HUES48 (cell line): ENCODE results near the gene PTPRG.
A peak's percentile ranks its signal among the peaks of the same experiment; 100 is the strongest.

Experiments used
- H3K27ac ChIP-seq: one replicate; pipeline ENCODE4 v1.7.0; 2013; ENCODE audit warnings: low read depth, low read length, inconsistent platforms
- H3K27me3 ChIP-seq: 2 replicates; pipeline ENCODE4 v1.6.1; 2013; ENCODE audit warnings: mild to moderate bottlenecking, low read length; ENCODE audit not compliant: control insufficient read depth, insufficient read depth
- H3K36me3 ChIP-seq: 2 replicates; pipeline ENCODE4 v1.6.1; 2013; ENCODE audit warnings: low read length; ENCODE audit not compliant: control insufficient read depth, insufficient read depth
- H3K4me1 ChIP-seq: 2 replicates; pipeline ENCODE4 v1.6.1; 2013; ENCODE audit warnings: mild to moderate bottlenecking, low read length; ENCODE audit not compliant: control insufficient read depth, insufficient read depth
- H3K4me3 ChIP-seq: 2 replicates; pipeline ENCODE4 v1.5.1; 2013; ENCODE audit warnings: mild to moderate bottlenecking, low read depth, low read length
- H3K9ac ChIP-seq: 2 replicates; pipeline ENCODE4 v1.6.1; 2013; ENCODE audit warnings: mild to moderate bottlenecking, low read depth, low read length, moderate library complexity
- H3K9me3 ChIP-seq: 2 replicates; pipeline ENCODE4 v1.6.1; 2013; ENCODE audit warnings: low read length; ENCODE audit not compliant: control insufficient read depth, insufficient read depth

Gene PTPRG

DNA sequence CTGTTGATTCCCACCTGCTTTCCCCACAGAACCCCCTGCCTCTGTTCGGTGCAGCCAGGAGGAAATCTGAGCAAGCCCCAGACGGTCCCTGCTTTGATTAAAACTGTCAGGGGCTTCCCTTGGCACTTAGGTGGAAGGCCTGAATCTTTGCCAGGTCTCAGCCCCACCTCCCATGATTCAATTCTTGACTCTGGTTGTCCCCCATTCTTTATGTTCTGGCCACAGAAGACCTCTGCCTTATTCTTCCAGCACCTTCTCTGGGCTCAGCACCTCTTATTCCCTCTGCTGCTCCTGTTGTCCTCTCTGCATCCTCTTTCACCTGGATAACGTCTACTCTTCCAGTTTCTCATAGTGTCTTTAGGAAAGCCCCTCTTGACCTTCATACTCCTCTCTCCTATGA, 349.4 kb downstream of the PTPRG start:
- H3K9ac ChIP-seq: no peak overlapping the region
- no peaks in the 10 kb centered on the region for H3K36me3 ChIP-seq
- H3K27ac ChIP-seq: no peak overlapping the region
- no peaks in the 10 kb centered on the region for H3K9me3 ChIP-seq
- H3K27me3 ChIP-seq: no peaks in the 10 kb centered on the region
- H3K4me3 ChIP-seq: no peak overlapping the region
- peaks cover 59% of the 10 kb centered on the region for H3K4me1 ChIP-seq

DNA sequence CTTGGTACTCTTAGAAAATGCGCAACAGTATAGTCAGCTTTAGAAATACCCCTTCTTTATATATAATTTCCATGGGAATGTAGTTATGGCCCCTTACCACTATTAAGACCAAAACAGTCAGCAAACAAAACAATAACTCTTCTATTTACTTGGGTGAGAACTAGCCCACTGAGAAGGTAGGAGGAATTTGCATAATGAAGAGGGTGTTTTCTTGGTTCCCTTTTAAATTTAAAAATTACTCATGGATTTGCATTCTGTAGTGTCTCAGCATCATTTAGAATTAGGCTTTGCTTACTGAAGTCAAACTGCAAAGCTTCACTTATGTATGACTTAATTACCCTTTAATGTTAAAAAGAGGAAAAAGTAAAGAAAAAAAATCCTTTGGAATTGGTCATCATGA, 350.8 kb downstream of the PTPRG start:
- Histone ChIP-seq H3K9me3 (no peaks in the 10 kb centered on the region), H3K27ac (peak overlapping the region; percentile 53), H3K9ac (no peak overlapping the region), H3K4me1 (peaks cover 64% of the 10 kb centered on the region), H3K27me3 (no peaks in the 10 kb centered on the region), H3K36me3 (no peaks in the 10 kb centered on the region), H3K4me3 (no peak overlapping the region)

DNA sequence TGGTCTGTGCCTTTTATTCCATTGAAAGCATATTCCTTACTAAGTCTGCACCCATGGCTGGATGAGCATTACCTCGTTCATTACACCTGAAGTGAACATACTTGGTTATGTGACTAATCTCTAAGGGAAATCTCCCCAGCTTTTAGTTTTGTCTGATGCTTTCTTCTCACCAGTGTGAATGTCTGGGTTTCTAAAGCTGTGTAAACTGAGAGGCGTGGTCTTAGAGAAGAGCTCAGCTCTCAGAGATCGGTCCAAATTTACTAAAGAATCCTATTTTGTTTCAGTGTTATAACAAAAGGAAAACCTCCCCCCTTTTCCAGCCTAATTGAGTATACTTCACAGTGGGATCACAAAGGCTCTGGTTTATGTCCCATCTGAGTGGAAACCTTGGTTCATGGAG, 352.3 kb downstream of the PTPRG start:
- no peaks in the 10 kb centered on the region for H3K27me3 ChIP-seq
- H3K9ac ChIP-seq: no peak overlapping the region
- no peak overlapping the region for H3K27ac ChIP-seq
- no peaks in the 10 kb centered on the region for H3K9me3 ChIP-seq
- H3K36me3 ChIP-seq: no peaks in the 10 kb centered on the region
- no peak overlapping the region for H3K4me3 ChIP-seq
- peaks cover 68% of the 10 kb centered on the region for H3K4me1 ChIP-seq

DNA sequence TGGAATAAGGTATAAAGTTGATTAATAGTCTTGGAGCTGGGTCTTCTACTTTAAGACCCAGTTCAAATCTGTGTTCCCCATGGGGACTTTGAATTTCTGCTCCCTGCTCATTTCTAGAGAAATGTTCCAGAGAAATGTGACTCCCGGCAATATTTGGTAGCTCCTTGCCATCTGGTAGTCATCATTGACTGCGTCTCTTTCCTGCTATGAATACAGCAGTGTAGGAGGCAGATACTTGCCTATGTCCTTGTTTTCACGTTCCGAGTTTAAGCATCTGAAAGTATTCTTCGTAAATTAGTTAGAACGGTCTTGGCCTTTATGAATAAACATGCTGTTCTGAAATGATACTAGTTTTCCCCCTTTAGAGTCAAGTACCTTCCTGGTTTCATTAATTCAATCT, 352.9 kb downstream of the PTPRG start:
- no peaks in the 10 kb centered on the region for H3K36me3 ChIP-seq
- H3K4me1 ChIP-seq: peaks cover 68% of the 10 kb centered on the region
- no peak overlapping the region for H3K9ac ChIP-seq
- H3K27ac ChIP-seq: no peak overlapping the region
- H3K9me3 ChIP-seq: no peaks in the 10 kb centered on the region
- H3K27me3 ChIP-seq: no peaks in the 10 kb centered on the region
- H3K4me3 ChIP-seq: no peak overlapping the region

DNA sequence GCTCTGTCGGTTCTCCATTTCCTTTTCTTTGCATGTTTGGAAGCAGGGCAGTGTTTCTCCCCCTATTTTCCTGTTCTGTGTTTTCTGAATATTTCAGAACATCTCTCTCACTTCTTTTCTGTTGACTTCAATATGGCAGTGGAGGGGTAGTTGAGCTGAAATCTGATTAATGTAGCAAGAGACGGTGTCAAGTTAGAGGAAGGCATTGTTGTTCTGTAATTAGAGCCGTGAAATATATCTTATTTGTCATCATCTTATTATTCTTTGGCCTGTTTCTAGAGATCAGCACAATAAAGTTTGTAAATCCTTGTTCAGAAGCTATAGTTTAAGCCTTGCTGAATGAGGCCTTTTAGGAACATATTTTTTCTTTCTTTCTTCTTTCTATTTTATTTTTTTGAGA, 353.9 kb downstream of the PTPRG start:
- Histone ChIP-seq H3K9ac (no peak overlapping the region), H3K4me3 (no peak overlapping the region), H3K27me3 (no peaks in the 10 kb centered on the region), H3K36me3 (no peaks in the 10 kb centered on the region), H3K27ac (no peak overlapping the region), H3K9me3 (no peaks in the 10 kb centered on the region), H3K4me1 (peaks cover 59% of the 10 kb centered on the region)

DNA sequence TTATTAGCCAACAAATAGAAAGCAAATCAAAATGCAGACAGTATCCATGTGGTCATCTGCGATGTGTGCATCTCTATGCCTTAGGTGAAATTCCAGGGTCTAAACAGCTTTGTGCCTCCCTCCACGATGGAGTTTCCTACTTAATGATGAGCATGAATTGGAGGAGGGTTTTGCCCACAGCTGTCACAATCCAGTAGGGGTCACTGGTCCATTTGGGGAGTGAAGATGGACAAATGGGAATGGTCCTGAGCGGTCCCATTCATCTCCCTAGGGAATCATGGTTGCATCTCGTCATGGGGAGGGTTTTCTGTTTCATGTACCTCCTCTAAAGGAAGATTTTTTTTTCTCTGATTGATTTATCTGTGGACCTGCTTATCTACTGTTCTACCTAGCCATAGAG, 358.0 kb downstream of the PTPRG start:
- H3K9me3 ChIP-seq: no peaks in the 10 kb centered on the region
- no peak overlapping the region for H3K27ac ChIP-seq
- no peak overlapping the region for H3K9ac ChIP-seq
- no peaks in the 10 kb centered on the region for H3K36me3 ChIP-seq
- no peaks in the 10 kb centered on the region for H3K27me3 ChIP-seq
- H3K4me3 ChIP-seq: no peak overlapping the region
- H3K4me1 ChIP-seq: peaks cover 32% of the 10 kb centered on the region

DNA sequence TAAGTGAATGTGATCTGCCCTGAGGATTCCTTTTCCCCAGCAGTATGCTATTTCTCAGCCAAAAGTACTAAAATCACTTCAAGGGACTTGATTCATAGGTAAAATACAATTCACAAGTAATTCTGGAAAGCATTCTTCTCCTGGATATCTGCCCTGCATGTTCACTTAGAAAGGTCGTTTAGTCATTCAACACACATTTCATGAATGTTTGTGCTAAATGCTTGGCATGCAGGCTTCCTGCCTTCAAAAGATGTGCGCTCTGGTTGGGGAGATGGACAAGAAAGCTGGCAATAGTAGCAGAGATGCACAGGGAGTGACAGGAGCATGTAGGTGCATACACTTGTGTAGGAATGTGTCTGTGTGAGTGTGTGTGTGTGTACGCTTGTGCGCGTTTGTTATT, 360.7 kb downstream of the PTPRG start:
- no peak overlapping the region for H3K4me3 ChIP-seq
- H3K9ac ChIP-seq: no peak overlapping the region
- no peaks in the 10 kb centered on the region for H3K9me3 ChIP-seq
- peak overlapping the region; percentile 9 for H3K27ac ChIP-seq
- no peaks in the 10 kb centered on the region for H3K27me3 ChIP-seq
- no peaks in the 10 kb centered on the region for H3K36me3 ChIP-seq
- peaks cover 38% of the 10 kb centered on the region for H3K4me1 ChIP-seq

DNA sequence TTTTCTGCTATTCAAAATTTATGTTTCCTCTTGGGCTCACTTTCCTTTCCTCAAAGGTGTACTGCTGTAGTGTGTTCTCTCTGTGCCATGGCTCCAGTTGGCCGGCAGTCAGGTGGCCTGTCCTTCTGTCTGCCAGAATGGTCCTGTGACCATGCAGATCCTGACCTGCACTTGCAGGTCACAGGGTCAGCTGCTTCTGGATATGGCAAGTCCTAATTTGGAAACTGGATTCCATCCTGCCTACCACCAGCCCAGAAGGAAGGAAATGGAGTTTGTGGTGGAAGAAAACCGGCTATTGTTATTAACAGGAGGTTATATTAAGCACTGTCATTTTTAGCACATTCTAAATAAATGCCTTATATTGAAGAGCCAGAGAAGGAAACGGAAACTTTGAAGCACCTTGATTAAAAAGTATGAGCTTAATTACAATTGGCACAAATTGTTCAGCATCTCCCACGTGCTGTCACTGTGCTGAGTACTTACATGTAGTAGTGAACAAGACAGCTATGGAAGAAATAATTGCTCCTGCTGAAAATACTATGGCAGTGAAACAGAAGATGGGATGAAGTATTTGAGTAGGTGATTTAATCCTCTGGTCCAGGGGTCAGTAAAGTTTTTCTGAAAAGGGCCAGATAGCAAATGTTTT, 362.8 kb downstream of the PTPRG start:
- Histone ChIP-seq H3K9ac (no peak overlapping the region), H3K4me3 (no peak overlapping the region), H3K4me1 (peaks cover 27% of the 10 kb centered on the region), H3K27ac (peak overlapping the region; percentile 10), H3K36me3 (no peaks in the 10 kb centered on the region), H3K9me3 (no peaks in the 10 kb centered on the region), H3K27me3 (no peaks in the 10 kb centered on the region)

DNA sequence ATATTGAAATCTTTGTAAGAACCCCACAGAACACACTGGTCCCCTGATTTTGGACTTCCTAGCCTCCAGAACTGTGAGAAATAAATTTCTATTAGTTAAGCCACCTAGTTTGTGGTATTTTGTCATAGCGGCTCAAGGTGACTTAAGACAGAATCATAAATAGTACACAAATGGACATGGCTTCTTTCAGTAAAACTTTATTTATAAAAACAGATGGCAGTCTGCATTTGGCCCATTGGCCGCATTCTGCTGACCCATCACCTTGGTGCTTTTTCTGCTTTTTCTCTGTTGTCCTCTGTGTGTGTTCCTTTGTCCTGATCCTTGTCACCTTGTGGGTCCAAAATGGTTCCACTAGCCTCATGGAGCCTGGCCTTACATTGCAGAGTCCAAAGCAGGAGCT, 363.6 kb downstream of the PTPRG start:
- no peaks in the 10 kb centered on the region for H3K9me3 ChIP-seq
- no peak overlapping the region for H3K9ac ChIP-seq
- no peak overlapping the region for H3K4me3 ChIP-seq
- H3K36me3 ChIP-seq: no peaks in the 10 kb centered on the region
- H3K27me3 ChIP-seq: no peaks in the 10 kb centered on the region
- H3K27ac ChIP-seq: no peak overlapping the region
- peaks cover 25% of the 10 kb centered on the region for H3K4me1 ChIP-seq

DNA sequence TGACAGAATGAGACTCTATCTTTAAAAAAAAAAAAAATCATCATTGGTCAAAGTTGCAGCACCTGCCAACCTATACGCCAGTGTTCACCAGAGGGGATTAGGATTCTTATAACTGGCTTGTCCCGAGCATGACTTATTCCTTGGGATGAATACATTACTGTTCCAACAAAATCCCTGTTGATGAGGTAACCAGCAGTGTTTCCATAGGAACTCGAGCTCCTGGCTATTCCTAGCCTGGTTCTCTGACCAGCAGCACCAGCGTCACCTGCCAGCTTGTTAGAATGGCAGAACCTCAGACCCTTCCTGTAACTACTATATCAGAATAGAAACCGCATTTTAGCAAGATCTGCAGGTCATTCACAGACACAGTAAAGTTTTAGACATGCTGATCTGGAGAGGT, 364.4 kb downstream of the PTPRG start:
- Histone ChIP-seq H3K36me3 (no peaks in the 10 kb centered on the region), H3K27me3 (no peaks in the 10 kb centered on the region), H3K9ac (no peak overlapping the region), H3K4me3 (no peak overlapping the region), H3K27ac (no peak overlapping the region), H3K9me3 (no peaks in the 10 kb centered on the region), H3K4me1 (peaks cover 25% of the 10 kb centered on the region)

DNA sequence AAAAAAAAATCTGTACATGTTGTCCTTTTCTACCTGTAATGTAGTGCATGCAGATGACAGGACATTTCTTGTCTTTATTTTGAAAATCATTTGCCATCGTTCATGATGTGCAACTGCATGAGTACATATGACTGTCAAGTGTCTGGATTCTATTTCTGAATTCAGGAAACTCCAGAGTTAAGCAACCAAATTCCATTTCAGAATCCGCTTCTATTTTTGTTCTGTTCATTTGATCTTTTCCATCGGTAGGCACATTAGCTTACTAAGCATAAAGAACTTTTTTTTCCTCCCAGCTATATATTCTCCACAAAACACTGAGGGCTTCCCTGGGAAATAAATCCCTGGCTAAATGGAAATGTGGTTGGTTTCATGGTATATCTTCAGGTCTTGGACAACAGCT, 365.6 kb downstream of the PTPRG start:
- no peaks in the 10 kb centered on the region for H3K36me3 ChIP-seq
- H3K9me3 ChIP-seq: no peaks in the 10 kb centered on the region
- no peak overlapping the region for H3K4me3 ChIP-seq
- H3K4me1 ChIP-seq: peaks cover 27% of the 10 kb centered on the region
- no peak overlapping the region for H3K9ac ChIP-seq
- no peak overlapping the region for H3K27ac ChIP-seq
- no peaks in the 10 kb centered on the region for H3K27me3 ChIP-seq

DNA sequence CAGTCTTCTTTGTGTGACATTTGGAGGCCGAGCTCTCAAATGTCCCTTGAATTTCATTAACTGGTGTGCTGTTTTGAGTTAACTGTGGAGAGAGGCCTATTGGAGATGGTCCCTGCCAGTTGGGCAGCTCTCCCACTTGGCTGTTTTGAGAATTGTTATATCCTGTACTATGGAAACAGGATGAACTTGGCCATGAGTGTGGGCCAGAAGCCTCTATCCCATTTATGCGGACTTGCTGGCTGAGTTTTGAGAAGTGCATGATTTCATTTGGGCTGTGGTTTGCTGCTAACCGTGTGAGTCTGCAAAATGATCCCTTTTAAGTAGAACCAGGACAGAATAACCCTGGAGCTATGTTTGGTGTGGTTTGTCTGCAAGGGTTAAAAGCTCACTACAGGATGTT, 366.0 kb downstream of the PTPRG start:
- H3K4me3 ChIP-seq: no peak overlapping the region
- H3K9ac ChIP-seq: no peak overlapping the region
- no peak overlapping the region for H3K27ac ChIP-seq
- H3K27me3 ChIP-seq: no peaks in the 10 kb centered on the region
- H3K36me3 ChIP-seq: no peaks in the 10 kb centered on the region
- H3K9me3 ChIP-seq: no peaks in the 10 kb centered on the region
- peaks cover 30% of the 10 kb centered on the region for H3K4me1 ChIP-seq
